Skeletal muscle satellite cell (primary cell): ENCODE measurements around the gene MVK.

Experiments used
- H3K27me3 ChIP-seq: 2 replicates; pipeline ENCODE4 v1.7.0; 2013; ENCODE audit warnings: low read length; ENCODE audit not compliant: control insufficient read depth, insufficient read depth
- H3K36me3 ChIP-seq: 2 replicates; pipeline ENCODE4 v1.7.0; 2013; ENCODE audit warnings: mild to moderate bottlenecking, control low read depth, low read length; ENCODE audit not compliant: insufficient read depth
- H3K4me1 ChIP-seq: 2 replicates; pipeline ENCODE4 v1.7.0; 2013; ENCODE audit warnings: low read length; ENCODE audit not compliant: control insufficient read depth, insufficient read depth
- H3K4me2 ChIP-seq: 2 replicates; pipeline ENCODE4 v1.7.0; 2013; ENCODE audit warnings: mild to moderate bottlenecking, low read length
- H3K4me3 ChIP-seq: 2 replicates; pipeline ENCODE4 v1.7.0; 2013; ENCODE audit warnings: low read length
- H3K9ac ChIP-seq: 2 replicates; pipeline ENCODE4 v1.7.0; 2013; ENCODE audit warnings: mild to moderate bottlenecking, low read depth, low read length, moderate library complexity
- H3K9me3 ChIP-seq: replicated peaks from 2 replicates; pipeline ENCODE4 v1.7.0; 2013; ENCODE audit warnings: mild to moderate bottlenecking, control low read depth, low read length

The MVK gene

DNA sequence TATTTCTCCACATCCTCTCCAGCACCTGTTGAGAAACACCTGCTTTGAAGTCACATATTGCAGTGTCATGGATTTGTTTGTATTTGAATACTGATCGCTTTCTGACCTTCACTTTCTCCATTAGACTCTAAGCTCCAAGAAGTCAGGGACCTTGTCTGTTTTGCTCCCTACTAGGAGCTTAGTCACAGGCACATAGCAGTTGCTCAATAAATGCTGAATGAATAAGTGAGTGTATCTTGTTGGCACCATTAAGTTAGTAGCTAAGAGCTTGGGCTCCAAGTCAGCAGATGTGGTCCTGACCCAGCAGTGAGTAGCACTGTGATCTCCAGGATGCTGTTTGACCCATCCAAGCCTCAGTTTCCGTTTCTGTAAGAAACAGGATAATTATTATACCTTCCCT lies 10.1 kb downstream of the MVK start:
- Histone ChIP-seq H3K36me3 (peaks cover 26% of the 10 kb centered on the region), H3K27me3 (no peaks in the 10 kb centered on the region), H3K4me1 (peaks cover 8% of the 10 kb centered on the region), H3K4me2 (no peak overlapping the region), H3K4me3 (no peak overlapping the region), H3K9ac (no peak overlapping the region), H3K9me3 (no peaks in the 10 kb centered on the region)

DNA sequence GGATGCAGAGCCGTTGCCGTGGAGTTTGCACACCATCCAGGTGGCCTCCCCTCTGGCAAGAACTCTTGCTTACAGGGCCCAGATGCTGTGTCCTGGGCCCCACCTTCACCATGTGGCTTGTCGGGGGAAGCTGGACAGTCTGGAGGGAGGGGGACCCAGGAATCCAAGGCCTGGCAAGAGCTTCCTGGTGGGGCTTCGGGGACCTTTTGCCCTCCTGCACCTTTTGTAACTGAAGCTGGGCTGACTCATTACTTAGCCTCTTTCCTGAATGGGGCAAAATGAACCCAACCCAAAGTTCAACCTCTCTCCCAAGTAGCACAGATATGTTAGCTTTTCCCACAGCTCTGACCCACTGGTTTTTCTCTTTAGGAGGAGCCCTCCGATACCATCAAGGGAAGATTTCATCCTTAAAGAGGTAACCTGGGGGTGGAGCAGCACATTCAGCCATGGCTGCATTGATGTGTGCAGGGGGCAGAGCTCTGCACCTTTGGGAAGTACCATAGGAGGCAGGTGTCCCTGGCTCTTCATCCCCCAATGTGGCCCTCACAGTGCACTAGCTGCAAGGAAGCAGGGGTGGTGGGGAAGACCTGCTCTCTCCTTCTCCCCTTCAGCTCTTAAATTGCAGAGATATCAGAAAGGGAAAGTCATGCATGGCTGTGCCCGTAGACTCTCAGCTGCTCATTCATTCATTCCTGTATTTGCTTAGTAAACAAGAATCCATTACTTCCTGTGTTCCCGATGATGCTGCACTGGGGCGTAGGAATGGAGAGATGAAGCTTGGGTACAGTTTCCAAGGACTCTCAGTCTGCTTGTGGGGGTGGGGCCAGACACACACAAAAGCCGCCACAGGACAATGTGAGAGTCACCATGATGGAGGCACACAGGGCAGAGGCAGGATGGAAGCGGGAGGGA lies 13.0 kb downstream of the MVK start:
- Histone ChIP-seq H3K4me1 (peaks cover 6% of the 10 kb centered on the region), H3K9ac (no peak overlapping the region), H3K27me3 (no peaks in the 10 kb centered on the region), H3K36me3 (peaks cover 18% of the 10 kb centered on the region), H3K4me2 (no peak overlapping the region), H3K9me3 (no peaks in the 10 kb centered on the region), H3K4me3 (no peak overlapping the region)

DNA sequence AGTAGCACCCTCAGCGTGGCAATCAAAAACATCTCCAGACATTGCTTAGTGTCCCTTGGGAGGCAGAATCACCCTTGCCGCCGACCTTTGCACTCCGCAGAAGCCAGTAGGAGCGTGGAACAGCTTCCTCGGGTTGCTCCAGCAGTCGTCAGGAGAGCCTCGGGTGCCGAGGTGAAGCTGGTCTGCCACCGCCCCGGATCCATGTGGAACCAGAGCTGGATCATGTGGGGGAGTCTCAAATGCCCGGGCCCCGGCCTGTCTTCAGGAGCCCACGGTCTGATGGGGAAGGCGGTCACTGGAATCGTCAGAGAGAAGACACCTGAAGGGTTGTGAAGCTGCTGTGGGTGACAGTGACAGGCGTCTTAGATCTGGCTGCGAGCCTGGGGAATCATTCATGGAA lies 14.3 kb downstream of the MVK start:
- Histone ChIP-seq H3K27me3 (no peaks in the 10 kb centered on the region), H3K4me3 (no peak overlapping the region), H3K4me2 (no peak overlapping the region), H3K9ac (no peak overlapping the region), H3K36me3 (peaks cover 19% of the 10 kb centered on the region), H3K9me3 (no peaks in the 10 kb centered on the region), H3K4me1 (no peaks in the 10 kb centered on the region)

DNA sequence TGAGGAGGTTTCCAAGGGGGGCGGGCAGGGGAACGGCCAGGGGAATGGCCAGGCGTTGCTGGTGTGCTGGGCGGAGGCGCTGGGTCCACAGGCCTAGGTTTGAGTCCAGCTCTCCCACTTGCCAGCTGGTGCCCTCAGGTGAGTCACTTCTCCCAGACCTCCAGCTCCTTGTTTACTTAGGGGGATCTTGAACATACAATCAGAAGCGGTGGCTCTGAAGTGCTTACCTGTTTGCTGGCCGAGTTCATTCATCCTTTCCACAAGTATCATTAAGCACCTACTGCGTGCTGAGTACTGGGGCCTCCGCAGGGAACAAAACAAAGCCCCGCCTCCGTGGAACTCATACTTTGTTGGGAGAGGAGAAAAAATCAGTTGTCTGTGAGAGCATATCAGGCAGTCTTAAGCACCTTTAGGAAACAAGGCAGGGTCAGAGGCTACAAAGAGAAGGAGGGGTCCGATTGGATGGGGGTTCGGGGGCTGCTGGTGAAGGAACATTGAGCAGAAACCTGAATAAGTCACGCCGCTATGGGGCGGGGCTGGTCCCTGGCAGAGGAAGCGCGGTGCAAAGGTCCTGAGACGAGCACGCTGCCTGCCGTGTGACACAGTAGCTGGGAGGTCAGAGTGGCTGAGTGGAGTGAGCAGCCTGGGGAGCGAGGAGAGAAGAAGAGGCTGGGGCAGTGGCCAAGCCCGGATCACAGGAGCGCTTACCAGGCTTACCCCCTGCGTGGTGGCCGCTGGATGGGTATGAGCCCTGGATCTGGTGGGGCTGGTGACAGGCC lies 15.1 kb downstream of the MVK start:
- H3K27me3 ChIP-seq = no peaks in the 10 kb centered on the region
- H3K9ac ChIP-seq = no peak overlapping the region
- no peak overlapping the region for H3K4me2 ChIP-seq
- peaks cover 17% of the 10 kb centered on the region for H3K36me3 ChIP-seq
- no peak overlapping the region for H3K4me3 ChIP-seq
- H3K4me1 ChIP-seq = no peaks in the 10 kb centered on the region
- H3K9me3 ChIP-seq = no peaks in the 10 kb centered on the region

DNA sequence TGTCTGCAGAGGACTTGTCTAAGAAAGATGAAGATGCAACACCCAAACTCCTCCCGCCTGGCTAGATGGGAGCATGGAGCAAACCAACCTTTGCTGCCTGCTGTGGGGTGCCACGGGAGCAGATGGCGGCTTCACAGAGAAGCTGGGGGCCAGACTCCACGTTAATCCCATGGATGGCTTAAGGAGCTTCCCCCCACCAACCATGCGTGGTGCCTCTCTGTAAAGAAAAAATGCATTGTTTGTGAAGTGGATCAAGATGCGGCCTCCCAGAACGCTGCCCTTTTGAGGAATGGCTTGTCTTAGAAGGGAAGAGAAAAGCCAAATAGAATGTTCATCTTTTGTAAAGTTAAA lies 15.6 kb downstream of the MVK start:
- Histone ChIP-seq H3K9ac (no peak overlapping the region), H3K4me3 (no peak overlapping the region), H3K4me1 (no peaks in the 10 kb centered on the region), H3K4me2 (no peak overlapping the region), H3K27me3 (no peaks in the 10 kb centered on the region), H3K9me3 (no peaks in the 10 kb centered on the region), H3K36me3 (peaks cover 12% of the 10 kb centered on the region)

DNA sequence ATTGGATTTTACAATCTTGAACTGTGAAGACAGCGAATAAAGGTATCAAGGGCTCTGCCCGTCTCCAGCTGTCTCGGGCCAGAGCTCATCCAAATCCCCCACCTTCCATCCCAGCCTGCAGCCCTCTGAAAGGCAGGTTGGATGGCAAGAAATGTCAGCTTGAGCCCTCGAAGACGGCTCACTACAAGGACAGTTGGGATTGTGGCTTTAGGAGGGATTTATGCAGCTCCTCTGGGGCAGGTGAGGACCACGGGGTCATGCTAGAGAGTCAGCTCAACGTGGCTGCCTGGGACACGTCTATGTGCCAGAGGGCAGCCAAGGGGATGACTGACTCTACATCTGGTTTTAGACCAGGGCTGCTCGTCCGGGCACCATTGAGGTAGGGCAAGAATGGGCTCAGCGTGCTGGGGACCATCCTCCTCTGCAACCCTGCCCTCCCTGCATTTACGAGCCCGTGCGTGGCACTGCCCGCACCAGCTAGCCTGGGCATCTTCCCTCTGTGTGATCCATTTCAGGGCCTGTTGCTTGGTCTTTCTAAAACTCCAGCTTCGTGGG lies 16.2 kb downstream of the MVK start:
- Histone ChIP-seq H3K4me1 (no peaks in the 10 kb centered on the region), H3K4me3 (no peak overlapping the region), H3K36me3 (peaks cover 13% of the 10 kb centered on the region), H3K4me2 (no peak overlapping the region), H3K27me3 (no peaks in the 10 kb centered on the region), H3K9ac (no peak overlapping the region), H3K9me3 (no peaks in the 10 kb centered on the region)

DNA sequence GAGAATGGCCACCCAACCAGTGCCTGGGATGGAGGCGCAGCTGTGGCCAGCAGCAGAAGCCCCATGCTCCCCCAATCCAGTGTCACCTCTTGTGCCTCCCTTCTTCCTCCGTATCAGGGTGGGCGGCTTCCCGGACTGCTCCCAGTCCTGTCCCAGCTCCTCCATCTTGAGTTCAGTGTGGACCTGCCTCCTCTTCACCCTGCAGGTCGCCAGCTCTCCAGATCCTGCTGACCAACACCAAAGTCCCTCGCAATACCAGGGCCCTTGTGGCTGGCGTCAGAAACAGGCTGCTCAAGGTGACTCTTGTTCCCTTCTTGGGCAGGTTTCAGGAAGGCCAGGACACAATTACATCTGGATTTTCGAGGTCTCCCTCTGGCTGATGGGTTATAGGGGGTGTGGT lies 17.0 kb downstream of the MVK start:
- no peaks in the 10 kb centered on the region for H3K9me3 ChIP-seq
- peaks cover 13% of the 10 kb centered on the region for H3K36me3 ChIP-seq

DNA sequence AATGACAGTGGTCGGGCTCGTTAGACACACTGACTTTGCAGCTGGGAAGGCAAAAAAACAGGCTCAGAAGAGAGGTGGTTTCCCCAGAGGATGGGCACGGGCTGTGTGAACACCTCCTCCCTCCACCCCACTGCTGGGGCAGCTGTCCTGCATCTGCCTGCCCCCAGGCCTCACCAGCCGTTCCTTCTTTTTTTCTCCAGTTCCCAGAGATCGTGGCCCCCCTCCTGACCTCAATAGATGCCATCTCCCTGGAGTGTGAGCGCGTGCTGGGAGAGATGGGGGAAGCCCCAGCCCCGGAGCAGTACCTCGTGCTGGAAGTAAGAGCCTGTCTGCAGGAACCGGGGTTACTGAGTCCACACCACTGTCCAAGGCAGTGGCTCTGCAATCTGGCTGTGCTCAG lies 17.4 kb downstream of the MVK start:
- Histone ChIP-seq H3K27me3 (no peaks in the 10 kb centered on the region), H3K4me1 (no peaks in the 10 kb centered on the region), H3K4me2 (no peak overlapping the region), H3K4me3 (no peak overlapping the region), H3K9ac (no peak overlapping the region), H3K9me3 (no peaks in the 10 kb centered on the region), H3K36me3 (peaks cover 13% of the 10 kb centered on the region)

More for the DNA sequence above, 17.0 kb downstream of the MVK start:
- H3K27me3 ChIP-seq = no peaks in the 10 kb centered on the region
- no peak overlapping the region for H3K9ac ChIP-seq
- no peak overlapping the region for H3K4me3 ChIP-seq
- H3K4me1 ChIP-seq = no peaks in the 10 kb centered on the region
- no peak overlapping the region for H3K4me2 ChIP-seq

DNA sequence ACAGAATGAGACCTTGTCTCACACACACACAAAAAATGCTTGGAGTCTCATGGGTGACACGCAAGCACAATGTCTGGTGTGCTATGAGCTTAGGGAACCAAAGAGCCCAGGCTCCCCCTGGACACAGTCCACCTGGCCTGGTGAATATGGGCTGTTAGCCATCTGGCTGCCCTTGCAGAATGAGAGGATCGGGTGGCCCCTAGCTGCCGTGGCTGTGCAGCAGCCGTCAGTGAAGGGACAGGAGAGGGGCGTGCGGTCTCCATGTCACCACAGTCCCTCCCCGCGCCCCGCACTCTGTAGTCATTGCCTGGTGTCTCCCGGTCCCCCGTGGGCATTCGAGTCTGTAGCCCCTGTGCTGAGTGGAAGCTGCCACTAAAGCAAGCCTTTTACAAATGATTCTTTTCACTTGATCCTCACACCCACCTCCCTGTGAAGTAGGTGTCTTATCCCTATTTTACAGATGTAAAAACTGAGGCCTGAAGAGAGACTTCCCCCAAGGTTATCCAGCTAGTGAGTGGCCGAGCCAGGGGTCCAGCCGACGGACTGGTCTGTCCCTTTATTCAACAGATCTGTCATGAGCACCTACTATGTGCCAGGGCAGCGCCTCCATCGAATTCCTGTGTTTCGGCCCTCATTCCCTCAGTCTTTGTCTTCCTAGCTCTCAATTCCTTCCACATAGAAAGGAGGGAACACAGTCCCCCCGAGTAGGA lies 18.8 kb downstream of the MVK start:
- Histone ChIP-seq H3K9me3 (no peaks in the 10 kb centered on the region), H3K9ac (no peak overlapping the region), H3K27me3 (no peaks in the 10 kb centered on the region), H3K36me3 (peaks cover 13% of the 10 kb centered on the region), H3K4me1 (no peaks in the 10 kb centered on the region), H3K4me3 (no peak overlapping the region), H3K4me2 (no peak overlapping the region)

DNA sequence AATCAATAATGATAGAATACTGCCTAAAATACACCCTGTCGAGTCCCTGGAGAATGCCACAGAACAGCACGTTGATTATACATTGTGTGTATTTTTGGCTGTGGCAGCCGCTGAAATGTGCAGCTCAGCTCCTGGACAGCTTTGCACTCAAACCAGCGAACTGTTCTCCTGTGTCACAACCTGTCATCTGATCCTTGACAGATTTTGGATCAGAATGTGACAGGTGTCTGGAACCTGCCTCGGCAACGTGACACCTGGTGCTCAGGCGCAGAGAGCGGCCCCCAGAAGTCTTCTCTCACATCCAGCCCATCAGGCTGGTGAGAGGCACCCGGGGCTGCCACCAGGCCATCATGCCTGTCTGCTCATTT lies 19.3 kb downstream of the MVK start:
- Histone ChIP-seq H3K4me1 (peaks cover 2% of the 10 kb centered on the region), H3K9ac (no peak overlapping the region), H3K36me3 (peaks cover 13% of the 10 kb centered on the region), H3K4me3 (no peak overlapping the region), H3K27me3 (no peaks in the 10 kb centered on the region), H3K4me2 (no peak overlapping the region), H3K9me3 (no peaks in the 10 kb centered on the region)

DNA sequence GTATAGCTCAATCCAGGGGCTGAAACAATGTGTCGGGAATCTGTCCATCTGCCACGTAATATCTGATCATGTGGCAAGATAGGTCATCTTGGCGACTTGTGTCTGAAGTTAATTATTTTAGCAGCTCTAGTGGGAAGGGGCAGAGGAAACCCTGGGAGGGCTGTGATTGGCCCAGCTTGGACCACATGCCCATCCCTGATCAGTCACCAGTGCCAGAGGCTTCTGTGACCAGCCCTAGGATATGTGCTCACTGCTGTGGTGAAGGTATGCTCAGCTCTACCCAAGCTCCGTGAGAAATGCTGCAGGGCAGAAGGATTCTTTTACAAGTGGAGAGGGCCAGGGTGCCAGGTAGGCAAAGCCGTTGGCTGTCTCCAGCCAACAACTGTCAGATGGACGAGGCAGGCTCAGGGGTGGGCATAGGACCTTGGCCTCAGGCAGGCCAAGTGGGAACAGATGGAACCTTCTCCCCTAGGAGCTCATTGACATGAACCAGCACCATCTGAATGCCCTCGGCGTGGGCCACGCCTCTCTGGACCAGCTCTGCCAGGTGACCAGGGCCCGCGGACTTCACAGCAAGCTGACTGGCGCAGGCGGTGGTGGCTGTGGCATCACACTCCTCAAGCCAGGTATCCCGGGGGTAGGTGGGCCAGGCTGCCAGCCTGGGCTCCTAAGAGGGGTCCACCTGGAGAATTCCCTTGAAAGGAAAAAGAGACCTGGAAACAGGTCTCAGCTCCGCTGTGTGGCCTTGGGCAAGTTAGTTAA lies 21.1 kb downstream of the MVK start:
- Histone ChIP-seq H3K4me3 (no peak overlapping the region), H3K36me3 (peaks cover 5% of the 10 kb centered on the region)

More for the DNA sequence above, 21.1 kb downstream of the MVK start:
- Histone ChIP-seq H3K9ac (no peak overlapping the region), H3K4me2 (no peak overlapping the region), H3K9me3 (no peaks in the 10 kb centered on the region), H3K27me3 (no peaks in the 10 kb centered on the region), H3K4me1 (peaks cover 4% of the 10 kb centered on the region)
